Thoracic aorta (tissue), 2 donors: Measurements from ENCODE around the gene SCAPER. TPM values are rescaled to one million over a fixed set of nuclear protein-coding genes. Genes with fewer than 3 reads are reported as not detected.

ENCODE experiments used
- ATAC-seq: fragments of 150-250 bp; one replicate; pipeline ENCODE4 v1.8.0; 2017; ENCODE audit warnings: low read depth; ENCODE audit not compliant: insufficient number of reproducible peaks, low FRiP score
- DNase-seq: peaks from one replicate; pipeline ENCODE4 v3.0.0-alpha.2; 2020; ENCODE audit warnings: low spot score
- H3K27ac ChIP-seq, 2 donors: fragments of 200-600 bp; sonication (generic); 1 replicate in 1 of 2; 2 replicates in 1 of 2; pipeline ENCODE4 v1.5.1; 2016; ENCODE audit warnings: mild to moderate bottlenecking in 2 of 2, moderate library complexity in 2 of 2
- H3K27me3 ChIP-seq: fragments of 200-600 bp; sonication (generic); replicated peaks from 2 replicates; pipeline ENCODE4 v1.6.0; 2016; ENCODE audit warnings: mild to moderate bottlenecking; ENCODE audit not compliant: insufficient read depth
- H3K36me3 ChIP-seq: fragments of 200-600 bp; sonication (generic); one replicate; pipeline ENCODE4 v1.5.1; 2016
- H3K4me1 ChIP-seq, 2 donors: fragments of 200-600 bp; sonication (generic); 1 replicate in 1 of 2; 2 replicates in 1 of 2; pipeline versions ENCODE4 v1.5.1 to v1.6.0; 2016; ENCODE audit warnings: low read depth in 2 of 2, mild to moderate bottlenecking in 1 of 2; ENCODE audit not compliant: control insufficient read depth in 1 of 2
- H3K4me3 ChIP-seq: fragments of 200-600 bp; sonication (generic); 2 replicates; pipeline ENCODE4 v1.5.1; 2016; ENCODE audit warnings: mild to moderate bottlenecking
- H3K9me3 ChIP-seq: fragments of 200-600 bp; sonication (generic); 2 replicates; pipeline ENCODE4 v1.5.1; 2016
- total RNA-seq, 2 donors: library from RNA; depleted of rRNA; stranded (reverse); fragments of >200 nt; gene quantifications; one replicate each; pipeline versions ENCODE4 v1.1.0 to v1.2.3, GENCODE V29; 2016
- TF ChIP-seq, protein P1 (sequence below): fragments of 200-600 bp; sonication (generic); IDR thresholded peaks from one replicate; pipeline ENCODE4 v1.5.1; 2019; ENCODE audit warnings: antibody characterized with exemption

Gene SCAPER
- total RNA-seq, 2 donors from 2014 or later = 29.6 to 65.0 TPM

DNA sequence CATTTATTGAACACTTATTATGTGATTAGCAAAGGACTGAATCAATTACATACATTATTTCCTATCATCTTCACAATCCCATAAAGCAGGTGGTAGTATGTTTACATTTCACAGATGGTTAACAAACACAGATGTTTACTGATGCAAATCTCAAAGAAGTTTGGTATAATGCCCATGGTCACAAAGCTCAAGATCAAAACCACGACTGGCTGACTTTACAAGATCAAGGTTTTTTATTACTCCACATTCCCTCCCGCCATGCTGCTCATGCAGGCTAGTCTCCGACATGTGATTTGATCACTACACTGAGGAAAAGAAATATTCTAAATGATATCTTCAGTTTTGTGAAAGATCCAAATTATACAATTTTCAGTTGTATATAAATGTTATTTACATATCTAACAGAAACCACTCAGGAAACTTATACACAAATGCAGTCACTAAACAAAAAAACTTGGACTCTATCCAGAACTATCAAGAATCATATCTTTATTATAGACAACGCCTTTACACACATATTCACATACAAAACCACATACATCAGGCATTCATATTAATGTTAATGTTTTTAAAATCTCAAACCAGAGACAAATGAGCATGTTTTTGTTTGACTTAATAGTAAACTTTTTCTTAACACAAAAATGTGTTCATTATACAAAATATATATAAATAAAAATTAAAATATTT is 235.5 kb downstream of the SCAPER start:
- H3K4me3 ChIP-seq = no peak overlapping the region
- no peak overlapping the region for H3K27ac ChIP-seq
- no peaks in the 10 kb centered on the region for H3K4me1 ChIP-seq
- ATAC-seq = no peak
- DNase-seq = no peak
- TF ChIP-seq, protein P1, sequence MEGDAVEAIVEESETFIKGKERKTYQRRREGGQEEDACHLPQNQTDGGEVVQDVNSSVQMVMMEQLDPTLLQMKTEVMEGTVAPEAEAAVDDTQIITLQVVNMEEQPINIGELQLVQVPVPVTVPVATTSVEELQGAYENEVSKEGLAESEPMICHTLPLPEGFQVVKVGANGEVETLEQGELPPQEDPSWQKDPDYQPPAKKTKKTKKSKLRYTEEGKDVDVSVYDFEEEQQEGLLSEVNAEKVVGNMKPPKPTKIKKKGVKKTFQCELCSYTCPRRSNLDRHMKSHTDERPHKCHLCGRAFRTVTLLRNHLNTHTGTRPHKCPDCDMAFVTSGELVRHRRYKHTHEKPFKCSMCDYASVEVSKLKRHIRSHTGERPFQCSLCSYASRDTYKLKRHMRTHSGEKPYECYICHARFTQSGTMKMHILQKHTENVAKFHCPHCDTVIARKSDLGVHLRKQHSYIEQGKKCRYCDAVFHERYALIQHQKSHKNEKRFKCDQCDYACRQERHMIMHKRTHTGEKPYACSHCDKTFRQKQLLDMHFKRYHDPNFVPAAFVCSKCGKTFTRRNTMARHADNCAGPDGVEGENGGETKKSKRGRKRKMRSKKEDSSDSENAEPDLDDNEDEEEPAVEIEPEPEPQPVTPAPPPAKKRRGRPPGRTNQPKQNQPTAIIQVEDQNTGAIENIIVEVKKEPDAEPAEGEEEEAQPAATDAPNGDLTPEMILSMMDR = no peak
- no peaks in the 10 kb centered on the region for H3K36me3 ChIP-seq
- no peaks in the 10 kb centered on the region for H3K27me3 ChIP-seq
- no peaks in the 10 kb centered on the region for H3K9me3 ChIP-seq

DNA sequence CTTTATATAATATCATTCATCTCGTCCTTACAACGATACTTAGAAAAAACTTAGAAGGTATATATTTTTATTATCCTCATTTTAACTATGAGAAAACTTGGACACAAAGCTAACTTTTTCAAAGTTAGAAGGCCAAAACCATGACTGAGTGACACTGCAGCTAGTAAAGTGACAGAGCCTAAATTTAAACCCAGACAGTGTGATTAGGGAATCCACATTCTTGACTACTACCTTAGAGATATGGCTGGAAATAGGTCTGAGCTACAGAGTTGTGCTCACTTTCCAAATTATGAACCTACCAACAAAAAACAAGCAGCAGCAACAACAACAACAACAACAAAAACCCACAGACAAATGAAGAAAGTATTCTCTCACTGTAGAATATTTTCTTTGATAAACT is 236.2 kb downstream of the SCAPER start:
- DNase-seq = no peak
- no peaks in the 10 kb centered on the region for H3K36me3 ChIP-seq
- H3K9me3 ChIP-seq = no peaks in the 10 kb centered on the region
- H3K4me1 ChIP-seq = no peaks in the 10 kb centered on the region
- TF ChIP-seq, protein P1 = no peak
- no peak overlapping the region for H3K4me3 ChIP-seq
- no peaks in the 10 kb centered on the region for H3K27me3 ChIP-seq
- H3K27ac ChIP-seq = no peak overlapping the region
- ATAC-seq = no peak

DNA sequence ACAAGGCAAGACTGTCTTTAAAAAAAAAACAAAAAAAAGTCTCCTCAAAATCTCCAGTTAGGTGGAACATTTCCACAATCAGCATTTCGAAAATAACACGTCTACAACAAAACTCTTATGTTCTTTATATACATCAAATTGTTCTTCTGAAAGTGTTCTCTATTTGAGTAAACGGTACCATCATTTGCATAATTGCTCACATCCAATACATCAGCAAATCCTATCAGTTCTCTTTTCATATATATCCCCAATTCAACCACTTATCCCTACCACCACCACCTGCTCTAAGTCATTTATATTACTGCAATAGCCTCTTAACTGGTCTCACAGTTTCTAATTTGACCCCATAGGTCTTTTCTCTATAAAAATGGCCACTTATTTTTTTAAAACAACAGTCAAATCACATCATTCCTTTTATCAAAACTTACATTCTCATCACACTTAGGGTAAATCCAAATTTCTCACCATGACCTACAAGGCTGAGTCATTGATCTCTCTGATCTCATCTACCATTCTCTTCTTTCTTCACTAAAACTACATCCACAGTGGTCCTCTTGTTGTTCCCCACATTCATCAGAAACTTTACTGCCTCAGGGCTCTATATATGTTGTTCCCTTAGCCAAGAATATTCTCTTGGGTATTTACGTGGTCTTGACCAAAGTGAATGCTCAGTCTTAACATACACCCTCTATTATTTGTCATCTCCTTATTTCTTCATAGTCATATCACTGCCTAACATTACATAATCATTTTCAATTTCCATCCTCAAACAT is 237.0 kb downstream of the SCAPER start:
- TF ChIP-seq, protein P1 = no peak
- no peaks in the 10 kb centered on the region for H3K4me1 ChIP-seq
- H3K27me3 ChIP-seq = no peaks in the 10 kb centered on the region
- H3K9me3 ChIP-seq = no peaks in the 10 kb centered on the region
- no peak for ATAC-seq
- no peak overlapping the region for H3K27ac ChIP-seq
- no peaks in the 10 kb centered on the region for H3K36me3 ChIP-seq
- H3K4me3 ChIP-seq = no peak overlapping the region
- DNase-seq = no peak

DNA sequence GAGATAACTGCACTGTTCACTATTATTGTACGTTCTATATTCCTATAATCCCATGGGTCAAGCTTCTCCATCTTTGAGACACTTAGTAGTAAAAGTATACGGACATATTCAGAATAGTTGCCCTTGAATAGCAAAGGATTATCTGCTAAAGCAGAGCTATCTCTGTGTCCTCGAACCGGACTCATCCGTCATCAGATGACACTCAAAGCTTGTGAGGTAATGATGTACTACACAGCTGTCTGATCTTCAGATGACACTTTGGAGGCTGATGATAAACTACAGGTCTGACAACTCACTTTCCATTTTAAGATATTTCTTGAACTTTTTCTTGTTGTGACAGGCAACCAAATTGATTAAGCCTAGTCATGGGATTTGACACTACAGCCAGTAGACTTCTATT is 240.2 kb downstream of the SCAPER start:
- H3K4me3 ChIP-seq = no peak overlapping the region
- TF ChIP-seq, protein P1 = no peak
- no peak for ATAC-seq
- no peaks in the 10 kb centered on the region for H3K36me3 ChIP-seq
- H3K4me1 ChIP-seq = no peaks in the 10 kb centered on the region
- DNase-seq = no peak
- H3K27me3 ChIP-seq = no peaks in the 10 kb centered on the region
- no peaks in the 10 kb centered on the region for H3K9me3 ChIP-seq
- no peak overlapping the region for H3K27ac ChIP-seq

DNA sequence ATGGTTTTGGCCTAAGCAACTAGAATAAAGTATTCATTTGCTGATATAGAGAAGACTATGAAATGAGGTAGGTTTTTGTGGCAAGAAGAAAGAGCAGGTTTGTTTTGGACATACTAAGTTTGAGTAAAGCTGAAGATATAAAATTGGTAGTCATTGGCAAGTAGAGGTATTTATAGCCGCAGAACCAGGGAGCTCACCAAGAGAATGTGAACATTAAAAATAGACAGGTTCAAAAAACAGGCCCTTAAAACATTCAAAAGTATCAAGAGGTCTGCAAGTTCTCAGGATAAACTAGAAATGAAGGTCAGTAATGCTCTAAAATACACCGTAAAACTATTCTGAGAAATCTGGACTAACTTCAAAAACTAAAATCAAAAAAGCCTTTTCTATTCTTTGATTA is 240.7 kb downstream of the SCAPER start:
- Histone ChIP-seq H3K4me1 (no peaks in the 10 kb centered on the region), H3K4me3 (no peak overlapping the region), H3K27ac (no peak overlapping the region), H3K36me3 (no peaks in the 10 kb centered on the region), H3K9me3 (no peaks in the 10 kb centered on the region), H3K27me3 (no peaks in the 10 kb centered on the region)
- TF ChIP-seq, protein P1 = no peak
- ATAC-seq (no peak), DNase-seq (no peak)
